Coronary artery (tissue), 2 donors: Measurements from ENCODE around the gene ITGA7.

Experiments
- DNase-seq: peaks from one replicate; pipeline ENCODE4 v3.0.0-alpha.2; 2017; ENCODE audit warnings: low spot score
- H3K27ac ChIP-seq, 2 donors: fragments of 200-600 bp; sonication (generic); one replicate each; pipeline ENCODE4 v1.5.1; 2016 to 2019
- H3K4me3 ChIP-seq: fragments of 200-600 bp; sonication (generic); 2 replicates; pipeline ENCODE4 v1.5.1; 2016; ENCODE audit warnings: mild to moderate bottlenecking, moderate library complexity
- CTCF ChIP-seq: fragments of 200-600 bp; sonication (generic); IDR thresholded peaks from one replicate; pipeline ENCODE4 v1.5.1; 2019; ENCODE audit warnings: antibody characterized with exemption

Gene ITGA7

GRCh38 chr12:55641595-55641994, 66.1 kb downstream of the ITGA7 start:
- no peak for DNase-seq
- TF ChIP-seq CTCF: no peak
- H3K4me3 ChIP-seq: no peak overlapping the region
- peak overlapping the region in 1 of 2 donors; percentile 7 for H3K27ac ChIP-seq

- H3K27ac ChIP-seq: no peak overlapping the region
- no peak overlapping the region for H3K4me3 ChIP-seq
- no peak for DNase-seq
- no peak for TF ChIP-seq CTCF
These were observed 70.2 kb downstream of the ITGA7 start for GRCh38 chr12:55637467-55637866.

GRCh38 chr12:55636853-55637252, 70.9 kb downstream of the ITGA7 start, which contains the start of gene OR10P1:
OR10P1 (plus strand) TSS chr12:55636892; CDS start chr12:55636892, 0 bp downstream.
- Histone ChIP-seq H3K27ac (no peak within 1 kb of the TSS), H3K4me3 (no peak within 1 kb of the TSS)
- no peak for TF ChIP-seq CTCF
- no peak for DNase-seq

GRCh38 chr12:55636116-55636655, 71.5 kb downstream of the ITGA7 start:
- Histone ChIP-seq H3K4me3 (no peak overlapping the region), H3K27ac (no peak overlapping the region)
- TF ChIP-seq CTCF: no peak
- DNase-seq: no peak
